CD4-positive, alpha-beta T cell treated with Interleukin-17A for 1 hour (primary cell): ENCODE data around the gene OR7C2.
"Not testable (repeated sequence)": the region's sequence is repeated elsewhere in the genome, so short reads cannot be mapped to it uniquely, and the experiment has no call there.

Experiments
- DNase-seq: peaks from one replicate; pipeline ENCODE4 v3.0.0-alpha.2; 2020

The OR7C2 gene

GRCh38 chr19:14941189-14941588 lies at the start of gene OR7C2:
Gene OR7C2 (plus strand): TSS chr19:14941489. CDS start chr19:14941489, 0 bp downstream.
- no peak for DNase-seq

- DNase-seq = no peak
Observed at GRCh38 chr19:14901675-14902260, 39.5 kb upstream of the OR7C2 start.

DNA sequence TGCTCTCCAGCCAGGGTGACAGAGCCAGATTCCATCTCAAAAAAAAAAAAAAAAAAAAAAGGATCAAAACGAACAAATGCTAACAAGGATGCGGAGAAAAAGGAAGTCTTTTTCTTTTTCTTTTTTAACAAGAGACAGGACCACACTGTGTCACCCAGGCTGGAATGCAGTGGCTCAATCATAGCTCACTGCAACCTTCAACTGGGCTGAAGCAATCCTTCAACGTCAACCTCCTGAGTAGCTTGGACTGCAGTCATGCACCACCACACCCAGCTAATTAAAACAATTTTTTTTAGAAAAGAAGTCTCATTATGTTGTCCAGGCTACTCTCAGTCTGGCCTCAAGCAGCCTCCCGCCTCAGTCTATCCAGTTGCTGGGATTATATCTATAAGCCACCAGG lies 34.6 kb upstream of the OR7C2 start:
- no peak for DNase-seq

DNA sequence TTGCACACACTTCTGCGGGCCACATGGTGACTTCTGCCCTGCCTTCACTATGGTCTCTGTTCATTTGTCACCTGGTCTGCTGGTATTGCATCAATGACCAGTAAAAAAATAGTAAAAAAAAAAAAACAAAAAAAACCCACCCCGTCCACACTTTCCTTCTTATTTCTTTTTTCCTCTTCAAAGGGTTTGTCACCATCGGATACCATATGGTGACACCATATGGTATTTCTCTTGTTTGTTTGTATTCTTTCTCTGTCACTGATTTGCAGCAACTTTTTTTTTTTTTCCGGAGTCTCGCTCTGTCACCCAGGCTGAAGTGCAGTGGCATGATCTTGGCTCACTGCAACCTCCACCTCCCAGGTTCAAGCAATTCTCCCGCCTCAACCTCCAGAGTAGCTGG lies 26.2 kb upstream of the OR7C2 start:
- no peak for DNase-seq

- DNase-seq = no peak
Observed at GRCh38 chr19:14916848-14917247, 24.4 kb upstream of the OR7C2 start.

GRCh38 chr19:14933506-14933905 lies 7.8 kb upstream of the OR7C2 start:
- no peak for DNase-seq

DNA sequence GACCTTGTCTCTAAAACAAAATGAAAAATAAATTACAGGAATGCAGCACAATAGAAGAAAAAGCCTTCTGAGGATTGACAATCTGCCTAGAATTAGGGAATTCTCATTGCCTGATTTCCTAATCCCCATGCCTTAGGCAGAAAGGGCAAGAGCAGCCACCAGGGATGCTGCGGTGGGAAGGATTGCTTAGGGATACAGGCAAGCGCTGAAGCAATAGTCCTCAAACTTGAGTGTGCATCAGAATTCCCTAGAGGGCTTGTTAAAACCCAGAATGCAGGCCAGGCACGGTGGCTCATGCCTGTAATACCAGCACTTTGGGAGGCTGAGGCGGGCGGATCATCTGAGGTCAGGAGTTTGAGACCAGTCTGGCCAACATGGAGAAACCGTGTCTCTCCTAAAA lies 1.0 kb upstream of the OR7C2 start:
- no peak for DNase-seq

GRCh38 chr19:14943601-14944000 lies 2.3 kb downstream of the OR7C2 start:
- no peak for DNase-seq

DNA sequence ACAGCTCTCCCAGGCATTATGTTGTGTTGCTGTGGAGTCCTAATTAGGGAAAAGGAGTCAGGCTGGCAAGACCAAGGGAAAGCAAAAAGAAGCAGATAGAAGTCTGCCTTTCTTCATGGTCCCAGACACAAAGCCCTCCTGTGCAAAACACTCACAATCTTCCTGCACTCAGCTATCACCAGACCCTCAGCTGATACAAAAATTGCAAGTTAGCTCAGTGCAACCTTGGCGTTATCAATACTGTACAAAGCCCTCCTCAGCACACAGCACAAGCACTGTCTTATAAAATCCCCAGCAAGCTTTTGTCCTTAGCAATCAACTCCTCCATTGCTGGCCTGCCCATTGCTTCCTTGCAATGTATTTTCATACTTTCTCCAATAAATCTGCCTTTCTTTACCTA lies 3.2 kb downstream of the OR7C2 start:
- no peak for DNase-seq

GRCh38 chr19:14949413-14949812 lies 8.1 kb downstream of the OR7C2 start:
- DNase-seq = not testable (repeated sequence)

- no peak for DNase-seq
Observed at GRCh38 chr19:14949876-14950275, 8.6 kb downstream of the OR7C2 start.

GRCh38 chr19:14950421-14950820 lies 9.1 kb downstream of the OR7C2 start:
- no peak for DNase-seq

DNA sequence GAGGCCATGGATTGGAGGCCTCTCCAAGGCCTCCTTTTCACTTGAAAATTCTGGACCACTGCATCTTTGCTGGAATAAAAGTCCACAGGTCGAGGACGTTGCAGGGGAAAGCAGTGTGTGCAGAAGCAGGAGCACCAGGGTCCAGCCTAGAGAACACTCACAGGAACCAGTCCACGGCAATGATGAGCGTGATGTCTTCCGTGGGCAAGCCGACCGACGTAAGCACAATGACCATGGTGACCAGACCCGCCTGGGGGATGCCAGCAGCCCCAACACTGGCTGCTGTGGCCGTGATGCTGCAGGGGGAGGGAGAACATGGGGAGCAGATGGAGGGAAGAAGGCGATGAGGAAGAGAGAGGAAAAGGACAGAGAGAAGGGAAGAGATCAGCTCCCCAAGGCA lies 11.5 kb downstream of the OR7C2 start:
- DNase-seq = no peak

DNA sequence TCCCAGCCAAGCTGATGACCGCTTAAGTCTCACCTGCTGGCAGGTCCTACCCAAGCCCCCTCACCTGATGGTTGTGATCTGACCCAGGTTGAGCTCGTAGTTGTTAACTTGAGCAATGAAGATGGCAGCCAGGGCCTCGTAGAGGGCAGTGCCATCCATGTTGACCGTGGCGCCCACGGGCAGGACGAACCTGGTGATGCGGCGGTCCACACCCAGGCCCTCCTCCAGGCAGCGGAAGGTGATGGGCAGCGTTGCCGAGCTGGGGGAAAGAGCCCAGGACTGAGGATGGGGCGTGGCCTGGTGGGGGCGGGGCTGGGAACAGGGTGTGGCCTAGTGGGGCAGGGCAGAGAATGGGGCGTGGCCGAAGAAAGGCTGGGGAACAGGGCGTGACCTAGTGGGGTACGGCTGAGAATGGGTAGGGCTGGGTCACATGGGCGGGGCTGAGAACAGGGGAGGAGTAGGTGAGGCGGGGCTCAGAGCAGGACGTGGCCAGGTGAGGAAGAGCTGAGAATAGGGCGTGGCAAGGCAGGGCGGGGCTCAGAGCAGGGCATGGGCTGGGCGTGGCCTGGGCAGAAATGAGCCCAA lies 12.9 kb downstream of the OR7C2 start:
- no peak for DNase-seq

- no peak for DNase-seq
Observed at GRCh38 chr19:14957464-14957863, 16.2 kb downstream of the OR7C2 start.

DNA sequence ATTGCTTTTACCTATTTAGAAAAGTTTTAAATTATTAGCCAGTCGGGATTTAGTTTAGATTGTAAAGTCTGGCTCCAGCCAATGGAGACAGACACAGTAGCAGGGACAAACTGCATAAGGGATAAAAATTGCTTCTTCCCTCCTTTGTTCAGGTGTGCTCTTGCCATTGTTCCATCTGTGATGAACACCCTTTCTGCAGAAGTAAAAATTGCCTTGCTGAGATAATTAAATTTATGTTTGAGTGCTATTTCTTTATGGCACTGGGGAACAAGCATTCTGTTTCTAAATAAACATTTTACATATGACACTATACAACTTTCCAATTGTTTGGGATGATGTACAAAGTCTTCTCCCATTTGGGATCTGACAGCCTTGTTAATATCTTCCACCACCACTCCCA lies 18.0 kb downstream of the OR7C2 start:
- DNase-seq = no peak

DNA sequence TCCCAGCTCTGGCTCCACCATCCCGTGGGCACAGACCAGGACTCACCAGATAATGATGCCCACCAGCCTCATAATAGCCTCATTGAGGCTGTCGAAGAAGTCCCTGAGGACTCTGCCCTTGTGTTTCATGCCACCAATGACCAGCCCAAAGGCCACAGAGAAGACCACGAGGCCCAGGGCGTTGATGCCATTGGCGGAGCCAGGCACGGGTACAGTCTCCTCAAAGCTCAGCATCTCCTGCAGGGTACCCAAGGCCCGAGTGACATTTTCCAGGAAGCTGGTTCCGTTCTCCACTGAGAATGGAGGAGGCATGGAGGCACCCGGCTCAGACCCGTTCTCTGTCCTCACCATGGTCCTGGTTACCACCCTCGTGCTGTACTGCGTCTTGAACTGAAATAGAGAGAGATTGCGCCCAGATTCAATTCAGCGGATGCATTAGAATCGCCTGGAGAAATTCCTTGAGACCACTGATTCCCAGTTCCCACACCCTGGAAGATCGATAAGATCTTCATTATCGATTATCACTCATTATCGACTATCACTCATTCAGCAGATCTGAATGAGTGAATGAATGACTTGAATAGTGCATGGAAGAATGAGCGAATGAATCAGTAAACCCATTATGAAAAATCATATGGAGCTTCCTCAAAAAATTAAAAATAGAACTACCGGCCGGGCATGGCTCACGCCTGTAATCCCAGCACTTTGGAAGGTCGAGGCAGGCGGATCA lies 20.8 kb downstream of the OR7C2 start:
- no peak for DNase-seq

DNA sequence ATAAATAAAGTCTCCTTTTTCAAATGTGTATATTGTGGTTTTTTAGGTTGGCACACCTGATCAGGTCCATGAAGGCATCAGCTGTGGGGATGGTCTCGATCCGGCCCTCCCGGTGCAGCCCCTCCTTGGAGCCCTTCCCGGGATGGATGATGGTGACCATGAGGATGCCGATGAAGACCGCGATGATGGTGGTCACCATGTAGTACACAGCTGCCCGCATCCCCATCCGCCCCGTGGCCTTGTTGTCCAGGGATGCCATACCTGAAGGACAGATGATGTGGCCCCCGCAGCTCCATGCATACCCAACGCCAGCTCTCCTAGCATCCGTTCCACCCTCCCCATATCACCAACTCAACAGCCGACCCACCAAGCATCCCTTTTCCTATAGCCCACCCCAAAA lies 27.0 kb downstream of the OR7C2 start:
- no peak for DNase-seq

GRCh38 chr19:14971474-14971873 lies 30.2 kb downstream of the OR7C2 start:
- DNase-seq = no peak

DNA sequence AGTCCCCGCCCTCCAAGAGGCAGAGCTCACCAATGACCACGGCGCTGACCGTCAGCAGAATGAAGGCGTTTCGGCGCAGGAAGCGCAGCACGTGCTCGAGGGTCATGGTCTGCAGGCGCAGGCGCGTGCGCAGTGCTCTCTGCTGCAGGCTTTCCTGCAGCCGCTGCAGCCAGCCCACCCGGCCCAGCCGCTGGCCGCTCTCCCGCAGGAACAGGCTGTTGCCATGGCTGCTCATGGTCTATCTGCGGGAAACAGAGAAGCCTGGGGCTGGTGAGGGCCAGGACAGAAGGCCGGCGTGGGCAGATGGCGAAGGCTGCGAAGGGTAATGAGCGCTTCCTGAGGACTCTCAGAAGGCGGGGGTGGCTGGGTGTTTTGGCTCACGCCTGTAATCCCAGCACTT lies 31.4 kb downstream of the OR7C2 start:
- DNase-seq = no peak

DNA sequence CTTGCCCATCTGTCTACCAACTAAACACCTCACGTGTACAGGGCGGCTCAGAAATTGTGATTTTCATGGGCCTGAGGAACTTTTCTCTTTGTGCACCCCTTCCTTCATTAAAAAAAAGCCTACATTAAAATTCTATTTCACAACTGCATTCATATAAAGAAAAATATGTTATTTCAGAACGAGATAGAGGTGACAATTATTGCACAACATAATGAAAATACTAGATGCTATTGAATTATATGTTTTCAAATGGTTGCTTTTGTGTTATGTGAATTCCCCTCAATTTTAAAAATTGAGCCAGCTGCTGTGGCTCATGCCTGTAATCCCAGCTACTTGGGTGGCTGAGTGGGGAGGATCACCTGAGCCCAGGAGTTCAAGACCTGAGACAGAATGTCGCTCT lies 33.2 kb downstream of the OR7C2 start:
- DNase-seq = no peak

DNA sequence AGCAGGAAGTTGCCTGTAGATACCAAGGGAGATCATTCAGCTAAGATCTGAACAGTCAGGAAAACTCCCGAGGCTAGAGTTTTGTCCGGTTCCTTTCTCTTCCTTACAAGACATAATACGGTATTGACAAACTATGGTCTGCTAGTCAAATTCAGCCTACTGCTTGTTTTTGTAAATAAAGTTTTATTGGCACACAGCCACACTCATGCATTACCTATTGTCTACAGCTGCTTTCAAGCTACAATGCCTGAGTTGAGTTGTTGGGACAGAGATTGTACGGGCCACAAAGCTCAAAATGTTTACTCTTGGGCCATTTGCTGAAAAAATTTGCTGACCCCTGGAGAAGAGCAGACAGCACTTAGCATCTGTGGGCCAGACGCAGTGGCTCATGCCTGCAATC lies 35.8 kb downstream of the OR7C2 start:
- DNase-seq = no peak

GRCh38 chr19:14978161-14978776 lies 37.0 kb downstream of the OR7C2 start:
- DNase-seq = no peak
